GM11168 (cell line): ENCODE results near the gene TOPORS.
"Not testable (repeated sequence)": the region's sequence is repeated elsewhere in the genome, so short reads cannot be mapped to it uniquely, and the experiment has no call there.

Source experiments
- in situ Hi-C: fragments of 300-500 bp; cut with MboI; formaldehyde crosslinking; loops from one replicate; pipeline ENCODE4 v1.12.0; 2022; ENCODE audit warnings: low sequenced_read_pairs; ENCODE audit not compliant: unreplicated experiment

TOPORS gene

DNA sequence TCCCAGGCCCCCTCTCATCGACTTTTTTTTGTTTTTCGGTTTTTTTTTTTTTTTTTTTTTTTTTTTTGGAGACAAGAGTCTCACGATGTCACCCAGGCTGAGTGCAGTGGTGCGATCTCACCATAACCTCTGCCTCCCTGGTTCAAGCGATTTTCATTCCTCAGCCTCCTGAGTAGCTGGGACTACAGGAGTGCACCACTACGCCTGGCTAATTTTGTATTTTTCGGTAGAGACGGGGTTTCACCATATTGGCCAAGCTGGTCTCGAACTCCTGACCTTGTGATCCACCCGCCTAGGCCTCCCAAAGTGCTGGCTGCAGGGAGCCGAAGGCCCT is 27.9 kb downstream of the TOPORS start:
- in situ Hi-C loops = not testable (repeated sequence)

DNA sequence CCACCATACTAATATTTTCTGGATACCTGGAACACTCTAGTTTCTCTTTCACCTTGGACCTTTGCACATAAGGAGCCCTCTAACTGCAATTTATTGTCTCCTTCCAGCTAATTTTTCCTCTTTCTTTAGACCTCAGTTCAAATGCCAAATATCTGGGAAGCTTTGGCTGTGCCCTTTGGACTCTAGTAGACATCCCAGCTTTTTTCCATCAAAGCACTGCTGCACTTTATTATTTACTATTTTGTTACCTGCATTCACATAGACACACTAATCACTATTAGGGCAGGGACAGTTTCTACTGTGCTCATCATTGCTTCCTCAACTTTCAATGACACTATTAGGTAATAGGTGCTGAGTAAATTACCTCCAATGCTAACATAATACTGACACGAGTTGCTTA is 28.5 kb downstream of the TOPORS start:
- in situ Hi-C loops = no loop called here

DNA sequence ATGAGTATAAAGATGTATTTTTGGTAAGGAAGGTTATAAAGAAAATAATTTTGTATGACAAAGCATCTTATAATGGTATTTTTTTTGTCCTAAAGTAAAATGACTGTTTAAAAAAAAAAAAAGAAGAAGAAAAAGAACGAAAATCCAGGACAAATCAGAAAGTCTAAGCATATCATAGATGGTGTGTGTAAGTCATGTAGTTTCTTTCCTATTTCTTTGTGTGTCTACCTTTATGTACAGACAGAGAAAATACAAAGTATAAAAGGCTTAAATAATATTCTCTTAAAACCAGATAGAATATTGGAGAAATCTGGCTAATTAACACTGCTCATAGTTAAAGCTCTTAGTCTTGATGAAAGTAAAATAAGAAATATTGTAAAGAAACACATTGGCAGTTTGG is 34.1 kb downstream of the TOPORS start:
- in situ Hi-C loops = no loop called here

DNA sequence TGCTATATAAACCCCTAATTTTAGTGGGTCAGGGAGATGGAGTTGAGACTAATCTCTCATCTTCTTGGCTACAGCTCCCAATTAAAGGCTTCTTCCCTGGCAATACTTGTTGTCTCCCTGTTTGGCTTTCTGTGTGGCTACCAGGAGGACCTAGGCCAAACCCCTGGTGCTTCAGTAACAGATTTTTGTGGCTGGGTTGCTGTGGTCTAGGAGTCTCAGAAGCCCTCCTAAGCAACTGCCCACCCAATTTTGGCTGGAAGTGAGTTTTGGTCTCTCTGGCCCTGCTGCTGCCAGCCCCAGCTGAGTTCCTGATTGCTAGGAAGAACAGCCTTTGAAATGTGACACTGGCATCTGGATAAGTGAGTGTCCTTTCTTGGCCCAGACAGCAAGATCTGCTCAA is 36.1 kb downstream of the TOPORS start:
- in situ Hi-C loops = no loop called here

DNA sequence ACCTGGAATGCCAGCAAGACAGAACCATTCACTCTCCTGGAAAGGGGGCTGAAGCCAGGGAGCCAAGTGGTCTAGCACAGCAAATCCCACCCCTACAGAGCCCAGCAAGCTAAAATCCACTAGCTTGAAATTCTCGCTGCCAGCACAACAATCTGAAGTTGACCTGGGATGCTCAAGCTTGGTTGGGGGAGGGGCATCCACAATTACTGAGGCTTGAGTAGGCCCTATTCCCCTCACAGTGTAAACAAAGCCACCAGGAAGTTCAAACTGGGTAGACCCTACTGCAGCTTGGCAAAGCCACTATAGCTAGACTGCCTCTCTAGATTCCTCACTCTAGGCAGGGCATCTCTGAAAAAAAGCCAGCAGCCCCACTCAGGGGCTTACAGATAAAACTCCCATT is 43.7 kb downstream of the TOPORS start:
- in situ Hi-C loops = no loop called here

DNA sequence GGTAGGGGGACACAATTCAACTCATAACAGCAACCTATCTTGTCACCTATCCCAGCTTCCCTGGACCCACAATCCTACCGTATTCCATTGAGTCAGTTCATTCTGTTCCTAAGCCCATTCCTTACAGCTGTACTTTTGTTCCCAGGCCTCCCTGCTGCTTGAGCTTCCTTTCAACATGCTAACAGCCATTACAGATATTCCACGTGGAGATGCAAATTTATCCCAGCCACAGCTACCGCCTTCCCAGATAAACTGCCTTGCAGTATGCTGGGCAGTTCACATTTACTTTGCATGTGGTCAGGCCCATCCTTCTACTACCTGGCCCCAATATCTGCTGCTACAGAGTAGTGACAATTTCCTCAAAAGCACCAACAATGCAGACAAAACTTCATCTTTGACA is 49.4 kb downstream of the TOPORS start:
- in situ Hi-C loops = no loop called here

DNA sequence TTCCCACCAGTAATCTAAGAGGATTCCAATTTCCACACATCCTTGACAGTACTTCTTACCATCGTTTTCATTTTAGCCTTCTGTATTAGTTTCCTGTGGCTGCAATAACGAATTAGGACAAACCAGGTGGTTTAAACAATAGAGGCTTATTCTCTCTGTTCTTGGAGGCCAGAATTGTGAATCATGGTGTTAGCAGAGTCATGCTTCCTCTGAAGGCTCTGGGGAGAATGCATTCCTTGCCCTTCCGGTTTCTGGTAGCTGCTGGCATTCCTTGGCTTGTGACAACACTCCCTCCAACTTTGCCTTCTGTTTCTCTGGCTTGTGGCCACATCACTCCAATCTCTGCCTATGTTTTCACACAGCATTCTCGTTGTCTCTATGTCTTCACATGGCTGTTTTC is 49.9 kb downstream of the TOPORS start:
- in situ Hi-C loops = no loop called here

DNA sequence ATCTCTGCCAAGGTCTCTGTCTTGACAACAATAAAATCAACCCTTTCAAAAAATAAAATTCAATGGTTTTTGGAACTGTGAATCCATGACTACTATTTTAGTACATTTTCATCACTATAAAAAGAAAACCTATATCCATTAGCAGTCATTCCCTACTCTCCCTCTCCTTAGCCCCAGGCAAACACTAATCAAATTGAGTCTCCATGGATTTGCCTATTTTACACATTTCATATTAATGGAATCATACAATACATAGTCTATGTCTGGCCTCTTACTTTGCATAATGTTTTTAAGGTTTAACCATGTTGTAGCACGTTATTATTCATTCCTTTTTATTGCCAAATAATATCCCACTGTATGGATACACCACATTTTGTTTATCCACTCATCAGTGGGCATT is 50.5 kb downstream of the TOPORS start:
- in situ Hi-C loops = no loop called here

DNA sequence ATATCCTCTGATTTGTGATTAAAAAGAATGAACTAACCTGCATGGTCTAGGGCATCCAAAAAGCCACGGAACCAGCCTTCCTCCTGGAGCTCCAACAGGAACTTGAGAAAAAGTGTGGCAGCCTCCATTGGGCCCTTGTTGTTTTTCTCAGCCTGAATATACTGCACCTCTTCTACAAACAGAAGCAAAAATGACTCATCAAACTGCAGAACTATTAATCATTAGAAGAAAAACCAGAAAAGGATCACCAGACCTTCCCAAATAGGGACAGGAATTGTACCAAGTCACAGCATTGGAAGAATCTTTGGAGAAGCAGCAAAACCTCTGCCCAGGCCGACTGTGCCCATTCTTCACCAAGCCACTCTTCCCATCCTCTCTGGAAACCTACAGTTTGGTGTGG is 51.6 kb downstream of the TOPORS start:
- in situ Hi-C loops = no loop called here

DNA sequence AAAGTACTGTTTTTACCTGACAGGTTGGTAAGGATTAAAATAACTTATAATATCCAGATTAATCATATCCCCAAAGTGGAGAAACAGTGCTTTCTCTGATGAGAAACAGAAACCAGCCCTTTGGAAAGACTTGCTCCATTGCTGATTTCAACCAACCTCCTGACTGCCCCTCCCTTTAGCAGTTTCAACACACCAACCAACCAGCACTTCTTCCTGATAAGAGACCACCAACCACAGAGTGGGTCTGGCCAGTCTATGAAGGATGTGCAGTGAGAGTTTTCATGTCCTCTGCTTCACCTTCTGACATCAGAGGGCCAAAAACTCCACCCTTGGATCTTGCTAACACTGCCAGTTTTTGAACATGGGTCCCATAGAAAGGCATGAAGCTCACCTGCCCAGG is 54.5 kb downstream of the TOPORS start:
- in situ Hi-C loops = no loop called here

DNA sequence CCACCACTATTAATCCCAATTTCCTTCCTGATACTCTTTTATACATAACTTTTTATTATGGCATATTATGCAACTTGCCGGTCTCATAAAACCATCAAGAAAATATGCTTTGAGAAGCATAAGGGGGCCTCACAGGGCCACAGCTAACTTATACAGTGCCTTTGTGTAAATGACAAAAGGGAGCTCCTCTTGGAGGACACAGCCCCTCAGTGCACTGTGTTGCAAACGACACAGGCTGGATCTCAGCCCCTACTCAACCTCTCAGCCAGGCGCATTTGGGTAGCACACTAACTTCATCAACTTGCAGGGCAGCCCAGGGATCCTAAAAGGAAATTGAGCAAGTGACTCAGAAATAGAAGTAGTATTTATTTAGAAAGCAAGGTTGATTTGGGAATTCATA is 61.8 kb downstream of the TOPORS start:
- in situ Hi-C loops = no loop called here
